Mucosa of rectum (tissue), 2 donors: ENCODE data around the gene ZNF454.
A peak's percentile ranks its signal among the peaks of the same experiment; 100 is the strongest.

Source experiments
- H3K27ac ChIP-seq, 2 donors: one replicate each; pipeline ENCODE4 v1.7.0; 2013; ENCODE audit warnings: inconsistent platforms in 2 of 2, low read depth in 2 of 2, low read length in 2 of 2
- H3K27me3 ChIP-seq, 2 donors: one replicate each; pipeline ENCODE4 v1.7.0; 2013; ENCODE audit warnings: low read length in 2 of 2; ENCODE audit not compliant: control insufficient read depth in 2 of 2, insufficient read depth in 2 of 2
- H3K36me3 ChIP-seq, 2 donors: one replicate each; pipeline ENCODE4 v1.7.0; 2013; ENCODE audit warnings: low read length in 2 of 2; ENCODE audit not compliant: control insufficient read depth in 2 of 2, insufficient read depth in 2 of 2
- H3K4me1 ChIP-seq, 2 donors: one replicate each; pipeline ENCODE4 v1.7.0; 2013; ENCODE audit warnings: low read length in 2 of 2, mild to moderate bottlenecking in 1 of 2; ENCODE audit not compliant: control insufficient read depth in 2 of 2, insufficient read depth in 2 of 2
- H3K4me3 ChIP-seq, 2 donors: one replicate each; pipeline ENCODE4 v1.7.0; 2013; ENCODE audit warnings: low read length in 2 of 2
- H3K9ac ChIP-seq, 2 donors: one replicate each; pipeline ENCODE4 v1.7.0; 2013; ENCODE audit warnings: low read length in 2 of 2, low read depth in 1 of 2, mild to moderate bottlenecking in 1 of 2
- H3K9me3 ChIP-seq, 2 donors: one replicate each; pipeline ENCODE4 v1.7.0; 2013; ENCODE audit warnings: low read length in 2 of 2; ENCODE audit not compliant: control insufficient read depth in 2 of 2
- donor health status: healthy.
- donor health status: Normal muscosa, but diverticular disease.

The ZNF454 gene

DNA sequence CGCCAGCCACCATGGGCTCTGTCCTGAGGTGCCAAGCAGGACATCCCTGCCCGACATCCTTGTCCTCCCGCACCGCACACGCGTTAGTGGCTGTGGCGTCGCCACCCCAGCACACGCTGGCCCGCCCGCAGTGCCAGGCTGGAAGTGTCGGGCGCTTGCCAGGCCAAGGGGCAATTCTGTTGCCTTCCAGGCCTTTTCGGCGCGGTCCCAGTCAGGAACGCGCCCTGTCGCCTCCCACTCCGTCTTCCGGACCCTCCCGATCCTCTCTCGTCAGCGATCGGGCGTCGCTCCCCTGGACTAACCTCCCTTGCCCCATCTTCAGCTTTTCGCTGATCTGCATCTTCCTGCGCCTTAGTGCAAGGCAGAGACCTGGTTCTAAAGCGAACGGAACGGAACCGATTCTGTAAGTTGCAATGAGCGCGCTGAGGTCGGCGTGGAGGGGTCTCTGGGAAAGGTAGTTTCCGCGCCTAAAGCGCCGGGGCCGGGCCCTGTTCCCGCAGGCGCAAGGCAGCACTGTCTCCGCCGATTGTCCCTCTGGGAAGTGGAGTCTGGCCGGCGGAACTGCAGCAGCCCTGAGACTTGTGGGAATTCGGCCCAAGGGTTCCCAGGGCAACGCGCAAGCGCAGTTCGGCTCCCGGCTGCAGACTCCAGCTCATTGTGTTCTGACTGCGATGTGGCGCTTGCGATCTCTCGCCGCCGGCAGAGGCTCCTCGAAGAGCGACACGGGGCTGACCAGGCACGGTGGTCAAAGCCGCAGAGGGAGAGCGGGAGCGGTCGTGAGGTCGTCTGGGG, at the start of gene ZNF454:
TSS of gene ZNF454 (plus strand) at position 630 of the 792 bp plus-strand sequence. CDS start 1,594 bp downstream, outside the sequence.
- H3K9me3 ChIP-seq: peaks cover 23 to 52% of the 10 kb centered on the region in 2 donors
- H3K27ac ChIP-seq: no peak within 1 kb of the TSS
- no peaks in the 10 kb centered on the region for H3K36me3 ChIP-seq
- H3K27me3 ChIP-seq: no peaks in the 10 kb centered on the region
- H3K4me1 ChIP-seq: no peaks in the 10 kb centered on the region
- peak within 1 kb of the TSS; percentile 66 to 75 for H3K4me3 ChIP-seq
- H3K9ac ChIP-seq: peak within 1 kb of the TSS; percentile 45 to 56

DNA sequence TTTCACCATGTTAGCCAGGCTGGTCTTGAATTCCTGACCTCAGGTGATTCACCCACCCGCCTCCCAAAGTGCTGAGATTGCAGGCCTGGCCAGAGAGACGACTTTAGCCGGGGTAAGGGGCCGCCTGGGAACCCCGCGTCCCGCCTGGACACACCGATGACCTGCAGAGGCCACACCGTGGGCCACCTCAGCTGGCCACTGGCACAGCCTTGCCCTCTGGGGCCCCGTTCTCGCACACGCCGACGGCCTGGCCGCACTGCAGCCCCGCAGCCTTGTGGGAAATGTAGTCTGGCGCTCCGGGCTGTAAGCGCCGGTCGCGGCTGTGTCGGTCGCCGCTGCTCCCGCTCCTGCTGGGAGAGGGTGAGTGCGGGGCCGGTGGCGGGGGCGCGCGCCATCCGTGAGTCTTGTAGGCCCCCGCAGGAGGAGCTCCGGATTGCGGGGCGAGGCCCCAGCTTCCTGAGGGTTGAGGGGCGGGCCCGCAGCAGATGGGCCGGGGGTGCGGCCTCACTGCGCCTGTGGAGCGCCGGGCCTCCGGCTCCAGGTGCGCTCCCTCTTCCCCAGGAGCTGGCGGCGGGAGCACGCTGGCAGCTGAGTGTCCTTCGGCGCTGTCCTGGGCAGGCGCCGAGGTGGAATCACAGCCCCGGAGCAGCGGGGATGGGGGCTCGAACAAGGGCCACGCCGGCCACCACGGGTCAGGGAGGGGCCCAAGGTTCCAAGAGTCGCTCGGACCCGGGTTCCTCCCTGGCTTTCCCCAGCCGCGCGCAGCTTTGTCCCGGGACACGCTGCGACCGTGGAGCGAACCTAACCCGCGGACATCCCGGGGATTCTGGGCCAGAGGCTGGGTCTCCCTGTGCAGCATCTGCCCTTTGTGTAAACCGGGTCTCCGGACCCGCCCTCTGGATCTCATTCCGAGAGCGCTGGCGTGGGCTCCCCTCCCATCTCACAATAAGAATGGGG, 45.1 kb upstream of the ZNF454 start, which contains the start of gene ZFP2:
TSS of gene ZFP2 (plus strand) at position 299 of the 957 bp plus-strand sequence. CDS start 35,401 bp downstream, outside the sequence.
- Histone ChIP-seq H3K4me1 (no peaks in the 10 kb centered on the region), H3K9ac (peak within 1 kb of the TSS; percentile 70 to 74), H3K27me3 (no peaks in the 10 kb centered on the region), H3K4me3 (peak within 1 kb of the TSS; percentile 68 to 74), H3K9me3 (no peaks in the 10 kb centered on the region), H3K27ac (peak within 1 kb of the TSS in 1 of 2 donors; percentile 23), H3K36me3 (no peaks in the 10 kb centered on the region)

DNA sequence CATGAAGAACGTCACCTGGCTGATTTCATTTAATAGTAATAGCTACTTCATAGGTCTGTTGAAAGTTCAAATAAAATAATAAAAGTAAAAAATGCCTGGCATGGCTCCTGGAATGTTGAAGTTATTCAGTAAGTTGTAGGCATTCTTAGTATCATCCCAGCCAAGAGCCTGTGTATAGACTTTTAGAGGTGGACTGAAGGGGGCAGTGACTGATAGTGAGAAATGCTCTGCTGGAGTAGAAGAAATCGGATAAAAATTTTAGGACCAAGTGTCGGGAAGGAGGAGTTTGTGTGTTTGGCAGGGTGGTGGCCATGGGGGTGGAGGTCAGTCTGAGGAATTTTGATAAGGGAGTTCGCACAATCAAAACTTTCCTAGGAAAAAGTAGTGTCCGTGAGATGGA, 41.7 kb upstream of the ZNF454 start:
- no peaks in the 10 kb centered on the region for H3K36me3 ChIP-seq
- no peaks in the 10 kb centered on the region for H3K4me1 ChIP-seq
- no peak overlapping the region for H3K9ac ChIP-seq
- no peaks in the 10 kb centered on the region for H3K27me3 ChIP-seq
- no peak overlapping the region for H3K27ac ChIP-seq
- no peak overlapping the region for H3K4me3 ChIP-seq
- H3K9me3 ChIP-seq: peaks cover 0 to 5% of the 10 kb centered on the region in 2 donors

- Histone ChIP-seq H3K27me3 (no peaks in the 10 kb centered on the region), H3K4me3 (no peak overlapping the region), H3K9me3 (peaks cover 0 to 8% of the 10 kb centered on the region in 2 donors), H3K27ac (no peak overlapping the region), H3K9ac (no peak overlapping the region), H3K36me3 (no peaks in the 10 kb centered on the region), H3K4me1 (no peaks in the 10 kb centered on the region)
These were observed 38.1 kb upstream of the ZNF454 start for GRCh38 chr5:178902849-178903248.

DNA sequence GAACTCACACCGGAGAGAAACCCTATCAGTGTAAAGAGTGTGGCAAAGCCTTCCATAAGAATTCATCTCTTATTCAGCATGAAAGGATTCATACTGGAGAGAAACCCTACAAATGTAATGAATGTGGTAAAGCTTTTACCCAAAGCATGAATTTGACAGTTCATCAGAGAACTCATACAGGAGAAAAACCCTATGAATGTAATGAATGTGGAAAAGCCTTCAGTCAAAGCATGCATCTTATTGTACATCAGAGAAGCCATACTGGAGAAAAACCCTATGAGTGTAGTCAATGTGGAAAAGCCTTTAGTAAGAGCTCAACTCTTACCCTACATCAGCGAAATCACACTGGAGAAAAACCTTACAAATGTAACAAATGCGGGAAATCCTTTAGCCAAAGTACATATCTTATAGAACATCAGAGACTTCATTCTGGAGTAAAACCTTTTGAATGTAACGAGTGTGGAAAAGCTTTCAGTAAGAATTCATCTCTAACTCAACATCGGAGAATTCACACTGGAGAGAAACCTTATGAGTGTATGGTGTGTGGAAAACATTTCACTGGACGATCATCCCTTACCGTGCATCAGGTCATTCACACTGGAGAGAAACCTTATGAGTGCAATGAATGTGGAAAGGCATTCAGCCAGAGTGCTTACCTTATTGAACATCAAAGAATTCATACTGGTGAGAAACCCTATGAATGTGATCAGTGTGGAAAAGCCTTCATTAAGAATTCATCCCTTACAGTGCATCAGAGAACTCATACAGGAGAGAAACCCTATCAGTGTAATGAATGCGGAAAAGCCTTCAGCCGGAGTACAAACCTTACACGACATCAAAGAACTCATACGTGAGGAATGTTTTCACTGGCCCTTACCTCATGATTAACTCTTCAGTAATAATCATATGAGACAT, 8.9 kb upstream of the ZNF454 start:
- H3K4me1 ChIP-seq: no peaks in the 10 kb centered on the region
- peaks cover 0 to 7% of the 10 kb centered on the region in 2 donors for H3K36me3 ChIP-seq
- H3K4me3 ChIP-seq: no peak overlapping the region
- no peaks in the 10 kb centered on the region for H3K27me3 ChIP-seq
- H3K9me3 ChIP-seq: peaks cover 62 to 63% of the 10 kb centered on the region in 2 donors
- H3K9ac ChIP-seq: no peak overlapping the region
- H3K27ac ChIP-seq: no peak overlapping the region

DNA sequence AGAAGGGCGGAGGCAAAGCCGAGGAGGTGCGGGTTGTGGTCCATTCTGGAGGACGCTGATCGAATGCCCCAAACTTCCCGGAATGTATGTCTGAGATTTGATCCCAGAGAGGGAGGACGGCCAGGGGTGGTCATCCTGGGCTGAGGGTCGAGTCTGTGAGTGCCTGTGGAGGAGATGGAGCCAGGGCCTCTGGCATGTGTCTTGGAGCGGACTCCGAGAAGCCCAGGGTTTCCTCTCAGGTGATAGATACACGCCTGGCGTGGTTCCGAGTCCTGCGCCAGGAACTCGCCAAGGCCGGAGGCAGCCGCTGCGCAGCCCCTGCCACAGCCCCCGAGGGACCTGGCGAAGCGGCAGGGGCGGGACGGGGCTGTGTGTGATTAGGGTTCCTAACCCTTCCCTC, 363 bp downstream of the ZNF454 start:
- no peaks in the 10 kb centered on the region for H3K36me3 ChIP-seq
- peak overlapping the region in 1 of 2 donors; percentile 56 for H3K9ac ChIP-seq
- H3K9me3 ChIP-seq: peaks cover 21 to 47% of the 10 kb centered on the region in 2 donors
- no peak overlapping the region for H3K27ac ChIP-seq
- H3K4me1 ChIP-seq: no peaks in the 10 kb centered on the region
- no peaks in the 10 kb centered on the region for H3K27me3 ChIP-seq
- H3K4me3 ChIP-seq: peak overlapping the region; percentile 66 to 75

DNA sequence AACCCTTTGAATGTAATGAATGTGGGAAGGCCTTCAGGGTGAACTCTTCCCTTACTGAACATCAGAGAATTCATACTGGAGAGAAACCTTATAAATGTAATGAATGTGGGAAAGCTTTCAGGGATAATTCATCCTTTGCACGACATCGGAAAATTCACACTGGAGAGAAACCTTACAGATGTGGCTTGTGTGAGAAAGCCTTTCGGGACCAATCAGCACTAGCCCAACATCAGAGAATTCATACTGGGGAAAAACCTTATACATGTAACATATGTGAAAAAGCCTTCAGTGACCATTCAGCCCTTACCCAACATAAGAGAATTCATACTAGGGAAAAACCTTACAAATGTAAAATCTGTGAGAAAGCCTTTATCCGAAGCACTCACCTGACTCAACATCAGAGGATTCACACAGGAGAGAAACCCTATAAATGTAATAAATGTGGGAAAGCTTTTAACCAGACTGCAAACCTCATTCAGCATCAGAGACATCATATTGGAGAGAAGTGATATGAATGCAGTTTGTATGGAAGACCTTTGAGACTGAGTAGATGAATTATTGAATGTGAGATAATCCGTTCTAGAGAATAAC, 24.6 kb downstream of the ZNF454 start:
- no peaks in the 10 kb centered on the region for H3K4me1 ChIP-seq

DNA sequence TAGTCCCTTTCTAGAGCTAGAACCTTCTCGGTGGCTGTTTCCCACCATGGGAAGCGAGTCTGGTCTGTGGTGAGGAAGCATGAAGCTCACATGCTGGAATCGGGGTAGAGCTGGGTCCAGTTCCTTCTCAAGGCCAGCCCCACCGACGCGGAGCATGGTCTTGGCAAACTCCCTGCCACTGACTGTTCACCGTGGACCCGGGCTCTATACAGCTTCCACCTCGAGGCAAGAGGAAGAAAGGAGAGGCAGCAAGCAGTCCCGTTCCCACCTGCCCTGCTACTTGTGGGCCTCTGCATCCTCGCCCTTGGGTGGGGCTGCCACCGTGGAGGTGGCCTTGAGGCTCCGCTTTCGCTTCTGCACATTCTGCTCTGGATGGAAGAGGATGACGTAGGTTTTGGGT, 40.4 kb downstream of the ZNF454 start:
- Histone ChIP-seq H3K36me3 (no peaks in the 10 kb centered on the region), H3K9me3 (peaks cover 11 to 14% of the 10 kb centered on the region in 2 donors), H3K4me1 (no peaks in the 10 kb centered on the region), H3K27ac (no peak overlapping the region), H3K9ac (no peak overlapping the region), H3K27me3 (no peaks in the 10 kb centered on the region), H3K4me3 (no peak overlapping the region)

More for the DNA sequence above, 24.6 kb downstream of the ZNF454 start:
- H3K9ac ChIP-seq: no peak overlapping the region
- no peak overlapping the region for H3K4me3 ChIP-seq
- peaks cover 27 to 45% of the 10 kb centered on the region in 2 donors for H3K9me3 ChIP-seq
- no peaks in the 10 kb centered on the region for H3K27me3 ChIP-seq
- H3K27ac ChIP-seq: no peak overlapping the region
- peaks cover 0 to 5% of the 10 kb centered on the region in 2 donors for H3K36me3 ChIP-seq

DNA sequence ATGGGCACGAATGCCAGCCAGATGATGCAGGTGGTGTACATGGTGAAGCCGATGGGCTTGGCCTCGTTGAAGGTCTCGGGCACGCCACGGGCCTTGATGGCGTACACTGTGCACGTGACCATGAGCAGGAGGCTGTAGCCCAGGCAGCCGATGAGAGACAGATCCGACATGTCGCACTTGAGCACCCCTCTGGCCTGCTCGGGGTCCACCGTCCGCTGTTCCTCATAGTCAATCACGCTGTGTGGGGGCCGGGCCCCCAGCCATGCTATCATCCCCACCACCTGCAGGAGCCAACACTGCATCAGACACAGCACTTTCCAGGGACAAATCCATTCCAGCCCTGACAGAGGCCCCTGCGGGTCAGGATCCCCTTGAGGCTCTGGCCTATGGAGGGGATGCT, 41.9 kb downstream of the ZNF454 start:
- H3K4me1 ChIP-seq: no peaks in the 10 kb centered on the region
- H3K4me3 ChIP-seq: no peak overlapping the region
- H3K27ac ChIP-seq: no peak overlapping the region
- no peaks in the 10 kb centered on the region for H3K36me3 ChIP-seq
- H3K27me3 ChIP-seq: no peaks in the 10 kb centered on the region
- H3K9ac ChIP-seq: no peak overlapping the region
- H3K9me3 ChIP-seq: peaks cover 6 to 10% of the 10 kb centered on the region in 2 donors
